H9 (cell line): ENCODE measurements around the gene ZC3HAV1L. TPM values are rescaled to one million over a fixed set of nuclear protein-coding genes. Genes with fewer than 3 reads are reported as not detected.

Experiments
- DNase-seq: peaks from one replicate; pipeline ENCODE4 v3.0.0-alpha.2; 2017
- H2AFZ ChIP-seq: one replicate; pipeline ENCODE4 v1.6.1; 2013; ENCODE audit warnings: mild to moderate bottlenecking, low read length, control low read depth, moderate library complexity
- H2AK5ac ChIP-seq: 2 replicates; pipeline ENCODE4 v1.6.1; 2013; ENCODE audit warnings: low read length, control low read depth, mixed read lengths; ENCODE audit not compliant: insufficient read length
- H2BK120ac ChIP-seq: one replicate; pipeline ENCODE4 v1.6.1; 2013; ENCODE audit warnings: low read depth, mild to moderate bottlenecking, low read length, control low read depth, inconsistent platforms; ENCODE audit not compliant: poor library complexity, severe bottlenecking
- H2BK12ac ChIP-seq: 2 replicates; pipeline ENCODE4 v1.6.1; 2013; ENCODE audit warnings: low read length, control low read depth, mixed read lengths, low read depth; ENCODE audit not compliant: insufficient read length
- H2BK15ac ChIP-seq: 2 replicates; pipeline ENCODE4 v1.6.1; 2013; ENCODE audit warnings: low read depth, low read length, control low read depth
- H2BK20ac ChIP-seq: one replicate; pipeline ENCODE4 v1.6.1; 2013; ENCODE audit warnings: low read depth, mild to moderate bottlenecking, low read length, control low read depth, inconsistent platforms; ENCODE audit not compliant: poor library complexity, severe bottlenecking
- H2BK5ac ChIP-seq: 2 replicates; pipeline ENCODE4 v1.6.1; 2013; ENCODE audit warnings: low read length, control low read depth, mixed read lengths; ENCODE audit not compliant: insufficient read length
- H3K14ac ChIP-seq: 2 replicates; pipeline ENCODE4 v1.6.1; 2013; ENCODE audit warnings: low read length, control low read depth; ENCODE audit not compliant: insufficient read depth
- H3K18ac ChIP-seq: 2 replicates; pipeline ENCODE4 v1.6.1; 2013; ENCODE audit warnings: low read depth, mild to moderate bottlenecking, mixed read lengths, low read length, control low read depth; ENCODE audit not compliant: insufficient read length
- H3K23ac ChIP-seq: 2 replicates; pipeline ENCODE4 v1.6.1; 2013; ENCODE audit warnings: low read length, control low read depth, mixed read lengths, low read depth; ENCODE audit not compliant: insufficient read length
- H3K23me2 ChIP-seq: 2 replicates; pipeline ENCODE4 v1.6.1; 2013; ENCODE audit warnings: low read depth, mild to moderate bottlenecking, mixed read lengths, low read length, control low read depth; ENCODE audit not compliant: insufficient read length, poor library complexity, severe bottlenecking
- H3K27ac ChIP-seq: 2 replicates; pipeline ENCODE4 v1.5.1; 2013; ENCODE audit warnings: low read length, control low read depth, mixed read lengths, low read depth; ENCODE audit not compliant: insufficient read length
- H3K27me3 ChIP-seq: 2 replicates; pipeline ENCODE4 v1.6.1; 2013; ENCODE audit warnings: low read length, control low read depth, inconsistent platforms; ENCODE audit not compliant: insufficient read depth
- H3K4ac ChIP-seq: 2 replicates; pipeline ENCODE4 v1.6.1; 2013; ENCODE audit warnings: low read depth, mild to moderate bottlenecking, control low read depth, inconsistent platforms, low read length, moderate library complexity
- H3K4me1 ChIP-seq: 2 replicates; pipeline ENCODE4 v1.6.1; 2013; ENCODE audit warnings: low read length, control low read depth, inconsistent platforms; ENCODE audit not compliant: insufficient read depth
- H3K4me2 ChIP-seq: 2 replicates; pipeline ENCODE4 v1.6.1; 2013; ENCODE audit warnings: low read length, control low read depth, mixed read lengths; ENCODE audit not compliant: insufficient read length, insufficient read depth
- H3K56ac ChIP-seq: 2 replicates; pipeline ENCODE4 v1.6.1; 2013; ENCODE audit warnings: low read depth, mild to moderate bottlenecking, mixed read lengths, low read length, control low read depth; ENCODE audit not compliant: insufficient read length
- H3K79me1 ChIP-seq: 2 replicates; pipeline ENCODE4 v1.6.1; 2013; ENCODE audit warnings: low read depth, mild to moderate bottlenecking, moderate library complexity, low read length, control low read depth, inconsistent platforms; ENCODE audit not compliant: insufficient read depth, poor library complexity, severe bottlenecking
- H3K79me2 ChIP-seq: 2 replicates; pipeline ENCODE4 v1.6.1; 2013; ENCODE audit warnings: low read length, control low read depth, inconsistent platforms; ENCODE audit not compliant: insufficient read depth
- H3K9ac ChIP-seq: 2 replicates; pipeline ENCODE4 v1.6.1; 2013; ENCODE audit warnings: low read length, control low read depth, mixed read lengths; ENCODE audit not compliant: insufficient read length; ENCODE audit errors: extremely low read depth
- H3K9me3 ChIP-seq: one replicate; pipeline ENCODE4 v1.6.1; 2013; ENCODE audit warnings: low read depth, low read length, inconsistent platforms; ENCODE audit not compliant: control insufficient read depth
- H3T11ph ChIP-seq: one replicate; pipeline ENCODE4 v1.6.1; 2013; ENCODE audit warnings: mild to moderate bottlenecking, low read length, control low read depth, inconsistent platforms
- H4K20me1 ChIP-seq: one replicate; pipeline ENCODE4 v1.6.1; 2013; ENCODE audit not compliant: control insufficient read depth, insufficient read length, insufficient read depth
- H4K5ac ChIP-seq: 2 replicates; pipeline ENCODE4 v1.6.1; 2013; ENCODE audit warnings: low read depth, mild to moderate bottlenecking, mixed read lengths, low read length, control low read depth; ENCODE audit not compliant: insufficient read length
- H4K8ac ChIP-seq: replicated peaks from 2 replicates; pipeline ENCODE4 v1.6.1; 2013; ENCODE audit warnings: low read length, control low read depth, mixed read lengths, low read depth; ENCODE audit not compliant: insufficient read length
- H4K91ac ChIP-seq: 2 replicates; pipeline ENCODE4 v1.6.1; 2013; ENCODE audit warnings: low read depth, mild to moderate bottlenecking, moderate library complexity, mixed read lengths, low read length, control low read depth; ENCODE audit not compliant: insufficient read length
- H3K27ac Mint-ChIP-seq, 3 experiments: 2 replicates in 2 of 3; 3 replicates in 1 of 3; pipeline ENCODE4 v1.8.0; 2020 to 2021; ENCODE audit warnings: mixed read lengths in 3 of 3, mild to moderate bottlenecking in 1 of 3, moderate library complexity in 1 of 3
- H3K27me3 Mint-ChIP-seq: 2 replicates; pipeline ENCODE4 v1.8.0; 2021; ENCODE audit warnings: low read depth, mild to moderate bottlenecking, moderate library complexity, mixed read lengths
- H3K36me3 Mint-ChIP-seq, 3 experiments: 2 replicates in 2 of 3; 3 replicates in 1 of 3; pipeline ENCODE4 v1.8.0; 2020 to 2021; ENCODE audit warnings: low read depth in 3 of 3, mixed read lengths in 3 of 3; ENCODE audit not compliant: insufficient read depth in 1 of 3
- H3K4me1 Mint-ChIP-seq, 2 experiments: 2 replicates each; pipeline ENCODE4 v1.8.0; 2020; ENCODE audit warnings: mixed read lengths in 2 of 2
- H3K4me3 Mint-ChIP-seq, 2 experiments: 2 replicates in 1 of 2; 3 replicates in 1 of 2; pipeline ENCODE4 v1.8.0; 2020 to 2021; ENCODE audit warnings: mild to moderate bottlenecking in 2 of 2, mixed read lengths in 2 of 2, moderate library complexity in 1 of 2
- H3K9me3 Mint-ChIP-seq, 2 experiments: 2 replicates in 1 of 2; 3 replicates in 1 of 2; pipeline ENCODE4 v1.8.0; 2020; ENCODE audit warnings: mild to moderate bottlenecking in 2 of 2, mixed read lengths in 2 of 2, moderate library complexity in 1 of 2
- WGBS: extraction: QIAGEN DNeasy Blood & Tissue Kit; methylation state at CpG from one replicate; pipeline ENCODE4 v1.1.7; 2013; ENCODE audit warnings: missing lambda C conversion rate, low lambda C conversion rate, mixed read lengths; ENCODE audit not compliant: insufficient read length; ENCODE audit errors: extremely low coverage; 5-methylcytosine and 5-hydroxymethylcytosine counted together
- total RNA-seq: library from RNA; stranded (reverse); gene quantifications from 2 replicates; pipeline ENCODE4 v1.2.1, GENCODE V29; 2021
- TF ChIP-seq, protein P1 (sequence below): fragments of 200-600 bp; sonication (generic); conservative IDR thresholded peaks from 3 replicates; pipeline ENCODE4 v1.8.0; 2021; ENCODE audit warnings: antibody characterized with exemption, mild to moderate bottlenecking

The ZC3HAV1L gene
- total RNA-seq, 1 experiment from 2014 or later = not detected

DNA sequence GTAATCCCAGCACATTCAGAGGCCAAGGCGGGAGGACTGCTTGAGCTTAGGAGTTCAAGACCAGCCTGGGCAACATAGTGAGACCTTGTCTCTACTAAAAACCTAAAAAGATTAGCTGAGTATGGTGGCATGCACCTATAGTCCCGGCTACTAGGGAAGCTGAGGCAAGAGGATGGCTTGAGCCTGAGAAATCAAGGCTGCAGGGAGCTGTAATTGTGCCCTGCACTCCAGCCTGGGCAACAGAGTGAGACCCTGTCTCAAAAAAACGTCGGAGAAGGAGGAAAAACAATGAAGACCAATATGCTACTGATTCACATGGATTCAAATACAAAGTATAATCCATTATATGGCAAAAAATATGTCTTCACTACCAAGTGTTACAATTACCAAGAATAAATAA, 13.6 kb downstream of the ZC3HAV1L start:
- H3K9ac ChIP-seq = no peak overlapping the region
- H3K79me2 ChIP-seq = no peaks in the 10 kb centered on the region
- no peaks in the 10 kb centered on the region; a peak in 1 of 5 replicates for H3K9me3 Mint-ChIP-seq
- H3K79me1 ChIP-seq = no peaks in the 10 kb centered on the region
- no peak overlapping the region for H2BK12ac ChIP-seq
- no peak overlapping the region for H3K23ac ChIP-seq
- no peak overlapping the region for H3K4ac ChIP-seq
- no peak for DNase-seq
- H4K91ac ChIP-seq = no peak overlapping the region
- no peaks in the 10 kb centered on the region; the same call in 1 of the 2 replicates for H3K4me1 ChIP-seq
- H3K27ac Mint-ChIP-seq = 0 out of 7 replicates have a peak overlapping the region, but pooled peaks of 1 of the 3 experiments have one; percentile 14
- no peaks in the 10 kb centered on the region for H4K20me1 ChIP-seq
- no peak overlapping the region for H2AFZ ChIP-seq
- no peak overlapping the region for H2BK5ac ChIP-seq
- H4K5ac ChIP-seq = no peak overlapping the region
- no peaks in the 10 kb centered on the region for H3K36me3 Mint-ChIP-seq
- H3K9me3 ChIP-seq = no peaks in the 10 kb centered on the region
- no peak overlapping the region for H3K56ac ChIP-seq
- H2BK120ac ChIP-seq = no peak overlapping the region
- H3K27me3 Mint-ChIP-seq = no peaks in the 10 kb centered on the region
- H2AK5ac ChIP-seq = no peak overlapping the region
- H3T11ph ChIP-seq = no peak overlapping the region
- H3K4me1 Mint-ChIP-seq = peaks cover 10% of the 10 kb centered on the region in 2 experiments
- no peaks in the 10 kb centered on the region for H3K27me3 ChIP-seq
- H2BK20ac ChIP-seq = no peak overlapping the region
- no peak overlapping the region for H3K14ac ChIP-seq
- WGBS = no CpG with 5 or more reads among the region's 4 CpGs
- no peak overlapping the region for H3K4me3 Mint-ChIP-seq
- no peak overlapping the region for H2BK15ac ChIP-seq
- TF ChIP-seq, protein P1, sequence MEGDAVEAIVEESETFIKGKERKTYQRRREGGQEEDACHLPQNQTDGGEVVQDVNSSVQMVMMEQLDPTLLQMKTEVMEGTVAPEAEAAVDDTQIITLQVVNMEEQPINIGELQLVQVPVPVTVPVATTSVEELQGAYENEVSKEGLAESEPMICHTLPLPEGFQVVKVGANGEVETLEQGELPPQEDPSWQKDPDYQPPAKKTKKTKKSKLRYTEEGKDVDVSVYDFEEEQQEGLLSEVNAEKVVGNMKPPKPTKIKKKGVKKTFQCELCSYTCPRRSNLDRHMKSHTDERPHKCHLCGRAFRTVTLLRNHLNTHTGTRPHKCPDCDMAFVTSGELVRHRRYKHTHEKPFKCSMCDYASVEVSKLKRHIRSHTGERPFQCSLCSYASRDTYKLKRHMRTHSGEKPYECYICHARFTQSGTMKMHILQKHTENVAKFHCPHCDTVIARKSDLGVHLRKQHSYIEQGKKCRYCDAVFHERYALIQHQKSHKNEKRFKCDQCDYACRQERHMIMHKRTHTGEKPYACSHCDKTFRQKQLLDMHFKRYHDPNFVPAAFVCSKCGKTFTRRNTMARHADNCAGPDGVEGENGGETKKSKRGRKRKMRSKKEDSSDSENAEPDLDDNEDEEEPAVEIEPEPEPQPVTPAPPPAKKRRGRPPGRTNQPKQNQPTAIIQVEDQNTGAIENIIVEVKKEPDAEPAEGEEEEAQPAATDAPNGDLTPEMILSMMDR = no peak
- no peak overlapping the region for H3K18ac ChIP-seq
- H3K4me2 ChIP-seq = no peak overlapping the region
- H3K23me2 ChIP-seq = no peaks in the 10 kb centered on the region
- no peak overlapping the region for H3K27ac ChIP-seq
- no peak overlapping the region for H4K8ac ChIP-seq
